Germinal center (tissue), 1 donor: ENCODE data around the gene CCDC154.

Source experiments
- DNase-seq: peaks from one replicate; pipeline ENCODE4 v3.0.0; 2012; ENCODE audit warnings: mixed read lengths, low spot score

The CCDC154 gene

DNA sequence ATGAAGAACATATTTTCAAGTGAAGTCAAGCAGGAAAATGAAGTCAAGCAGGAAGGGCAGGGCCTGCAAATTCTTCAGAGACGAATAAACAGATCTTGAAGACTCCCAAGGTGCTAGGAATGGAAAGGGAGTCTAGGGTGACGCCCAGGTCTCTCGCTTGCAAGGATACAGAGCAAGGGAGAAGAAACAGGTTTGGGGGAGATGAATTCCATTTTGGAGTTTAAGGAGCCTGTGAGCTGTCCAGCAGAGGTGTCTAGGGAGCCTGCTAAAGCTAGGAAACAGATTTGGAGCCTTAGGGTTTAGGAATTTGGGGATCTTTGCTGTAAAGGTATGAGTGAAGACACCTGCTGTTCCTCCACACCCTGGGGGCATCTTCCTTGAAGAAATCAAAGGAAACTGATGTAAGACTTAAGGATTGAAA lies 27.8 kb downstream of the CCDC154 start:
- no peak for DNase-seq

DNA sequence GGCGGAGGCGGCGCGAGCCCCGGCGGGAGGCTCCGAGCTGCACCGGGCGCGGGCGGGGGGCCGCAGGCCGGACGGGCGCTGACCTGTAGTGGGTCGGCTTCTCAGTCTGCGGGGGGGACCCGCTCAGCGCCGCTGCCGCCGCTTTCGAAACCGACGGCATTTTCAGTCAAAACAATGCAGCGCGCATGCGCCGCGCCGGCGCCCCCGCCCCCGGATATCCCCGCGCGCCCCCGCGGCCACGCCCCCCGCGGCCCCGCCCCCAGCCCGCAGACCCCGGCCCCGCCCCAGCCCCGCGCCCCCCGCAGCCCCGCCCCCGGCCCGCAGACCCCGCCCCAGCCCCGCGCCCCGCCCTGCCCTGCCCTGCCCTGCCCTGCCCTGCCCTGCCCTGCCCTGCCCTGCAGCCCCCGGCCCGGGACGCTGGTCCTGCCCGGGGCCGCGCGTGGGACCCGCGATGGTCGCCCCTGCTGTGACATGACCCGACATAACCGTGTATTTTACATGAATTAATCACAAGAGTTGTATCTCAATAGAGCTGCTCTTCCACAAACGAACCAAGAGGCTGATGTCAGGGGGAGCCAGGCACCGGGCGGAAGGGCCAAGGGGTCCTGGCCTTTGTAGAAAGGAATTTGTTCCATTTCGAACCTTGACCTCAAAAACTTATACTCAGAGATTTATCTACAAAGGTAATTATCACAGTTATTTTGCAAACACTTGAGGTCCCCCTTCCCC lies 29.7 kb downstream of the CCDC154 start, which contains the start of gene UNKL:
TSS of gene UNKL (minus strand) at position 173 of the 729 bp plus-strand sequence. CDS start at position 160, 13 bp downstream.
- peak; percentile 92 for DNase-seq

- peak; percentile 80 for DNase-seq
Measured at GRCh38 chr16:1413684-1414531, 30.4 kb downstream of the CCDC154 start.

DNA sequence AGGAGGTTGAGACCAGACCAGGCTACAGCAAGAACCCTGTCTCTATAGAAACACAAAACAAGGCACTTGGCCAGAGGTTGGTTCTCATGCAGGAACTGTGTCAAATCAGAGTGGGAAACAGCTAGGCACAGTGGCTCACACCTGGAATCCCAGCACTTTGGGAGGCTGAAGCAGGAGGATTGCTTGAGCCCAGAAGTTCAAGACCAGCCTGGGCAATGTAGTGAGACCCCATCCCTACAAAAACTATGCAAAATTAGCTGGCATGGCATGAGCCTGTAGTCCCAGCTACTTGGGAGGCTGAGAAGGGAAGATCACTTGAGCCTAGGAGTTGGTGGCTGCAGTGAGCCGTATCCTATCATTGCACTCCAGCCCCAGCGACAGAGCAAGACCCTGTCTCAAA lies 31.5 kb downstream of the CCDC154 start:
- no peak for DNase-seq

- peak; percentile 96 for DNase-seq
Measured at GRCh38 chr16:1408171-1408837, 36.1 kb downstream of the CCDC154 start.

DNA sequence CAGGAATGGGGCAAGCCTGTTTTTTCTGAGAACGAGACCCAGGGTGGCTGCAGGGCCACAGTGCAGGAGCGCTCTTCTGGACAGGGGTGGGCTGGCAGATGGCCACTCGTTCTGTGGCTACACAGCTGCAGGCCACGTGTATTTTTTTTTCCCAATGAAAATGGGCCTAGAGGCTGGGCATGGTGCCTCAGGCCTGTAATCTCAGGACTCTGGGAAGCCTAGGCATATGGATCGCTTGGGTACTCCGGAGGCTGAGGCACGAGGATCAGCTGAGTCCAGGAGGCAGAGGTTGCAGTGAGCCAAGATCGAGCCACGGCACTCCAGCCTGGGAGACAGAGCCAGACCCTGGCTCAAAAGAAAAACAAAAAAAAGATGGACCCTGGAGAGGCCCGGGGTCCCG lies 36.6 kb downstream of the CCDC154 start:
- DNase-seq: no peak

DNA sequence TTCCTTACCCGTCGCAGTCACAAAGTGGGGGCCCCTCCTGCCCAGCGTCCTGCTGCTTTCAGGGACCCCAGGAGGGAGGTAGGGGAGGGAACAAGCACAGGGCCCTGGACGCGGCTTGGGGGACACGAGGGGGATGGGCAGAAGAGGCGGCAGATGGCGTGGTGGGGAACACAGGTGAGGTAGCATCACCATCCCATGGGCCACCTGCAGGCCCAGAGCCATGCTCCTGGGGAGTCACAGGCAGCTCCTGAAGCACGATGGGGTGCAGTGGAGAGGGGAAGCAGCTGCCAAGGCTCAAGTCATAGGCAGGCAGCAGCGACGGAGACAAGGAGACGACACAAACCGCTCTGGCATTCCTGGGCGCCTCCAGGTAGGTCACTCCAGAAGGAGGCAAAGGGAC lies 40.6 kb downstream of the CCDC154 start:
- no peak for DNase-seq

GRCh38 chr16:1403036-1403435 lies 41.3 kb downstream of the CCDC154 start:
- DNase-seq: no peak

- no peak for DNase-seq
Measured at GRCh38 chr16:1401758-1402154, 42.6 kb downstream of the CCDC154 start.

DNA sequence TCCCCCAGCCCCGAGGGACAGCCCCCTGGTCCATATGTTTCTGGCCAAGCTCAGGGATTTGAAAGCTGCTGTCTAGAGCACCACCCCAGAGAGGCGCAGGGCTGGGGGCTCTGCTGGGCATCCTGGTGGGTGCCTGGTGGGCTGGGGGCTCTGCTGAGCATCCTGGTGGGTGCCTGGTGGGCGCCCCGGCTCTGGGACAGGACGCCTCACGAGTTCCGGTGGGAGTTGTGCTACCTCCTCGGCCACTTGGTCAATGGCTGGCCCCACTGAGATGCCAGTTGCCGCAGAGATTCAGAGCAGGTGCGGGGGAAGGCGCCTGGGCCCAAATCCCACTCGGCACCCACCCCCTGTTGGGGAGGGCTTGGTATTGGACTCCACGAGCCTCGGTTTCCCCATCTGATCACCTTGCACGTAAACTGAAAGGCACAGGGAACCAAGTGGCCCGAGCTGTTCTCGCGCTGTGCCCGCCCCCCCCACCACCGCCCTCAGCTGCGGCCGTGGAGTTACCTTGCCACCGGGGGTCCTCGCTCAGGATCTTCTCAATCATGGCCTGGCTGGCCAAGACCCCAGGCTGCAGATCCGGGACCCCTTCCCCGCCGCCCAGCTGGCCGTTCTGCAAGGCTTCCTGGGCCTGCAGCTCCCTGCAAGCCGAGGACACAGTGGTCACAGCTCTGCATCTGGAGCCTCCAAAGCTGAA lies 43.1 kb downstream of the CCDC154 start:
- DNase-seq: no peak

DNA sequence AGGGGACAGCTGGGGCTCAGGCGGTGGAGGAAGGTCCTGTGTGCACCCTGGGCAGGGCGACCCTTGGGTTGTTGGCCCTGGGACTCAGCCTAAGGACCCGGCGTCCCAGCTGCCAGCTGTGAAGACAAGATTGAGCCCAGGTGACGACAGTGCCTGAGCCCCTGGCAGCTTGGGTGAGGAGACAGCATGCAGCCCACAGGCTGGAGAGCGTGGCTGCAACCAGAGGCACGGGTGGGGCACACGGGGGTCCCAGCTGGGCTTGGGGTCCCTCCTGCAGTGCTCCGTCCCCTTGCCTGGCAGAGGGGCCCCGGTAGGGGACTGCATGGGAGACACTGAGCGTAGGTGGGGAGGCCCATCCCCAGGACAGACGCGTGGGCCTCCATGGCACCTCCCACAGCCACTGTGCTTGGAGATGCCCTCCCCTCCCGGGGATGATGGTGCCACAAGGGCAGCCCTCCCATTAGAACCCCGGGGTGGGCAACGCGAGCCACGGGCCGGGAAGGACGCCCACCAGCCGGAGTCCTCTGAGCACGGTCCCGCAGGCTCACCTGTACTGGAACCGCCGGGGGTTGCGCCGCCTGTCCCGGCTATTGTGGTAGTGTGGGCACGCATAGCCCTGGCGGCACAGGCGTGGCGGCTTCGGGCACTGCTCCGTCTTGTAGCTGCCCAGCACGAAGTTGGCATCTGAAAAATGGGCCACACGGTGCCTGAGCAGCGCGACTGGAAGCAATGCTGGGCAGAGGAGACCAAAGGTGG lies 45.4 kb downstream of the CCDC154 start:
- DNase-seq: no peak

- no peak for DNase-seq
Measured at GRCh38 chr16:1398351-1398750, 46.0 kb downstream of the CCDC154 start.

GRCh38 chr16:1397779-1398178 lies 46.6 kb downstream of the CCDC154 start:
- DNase-seq: no peak

DNA sequence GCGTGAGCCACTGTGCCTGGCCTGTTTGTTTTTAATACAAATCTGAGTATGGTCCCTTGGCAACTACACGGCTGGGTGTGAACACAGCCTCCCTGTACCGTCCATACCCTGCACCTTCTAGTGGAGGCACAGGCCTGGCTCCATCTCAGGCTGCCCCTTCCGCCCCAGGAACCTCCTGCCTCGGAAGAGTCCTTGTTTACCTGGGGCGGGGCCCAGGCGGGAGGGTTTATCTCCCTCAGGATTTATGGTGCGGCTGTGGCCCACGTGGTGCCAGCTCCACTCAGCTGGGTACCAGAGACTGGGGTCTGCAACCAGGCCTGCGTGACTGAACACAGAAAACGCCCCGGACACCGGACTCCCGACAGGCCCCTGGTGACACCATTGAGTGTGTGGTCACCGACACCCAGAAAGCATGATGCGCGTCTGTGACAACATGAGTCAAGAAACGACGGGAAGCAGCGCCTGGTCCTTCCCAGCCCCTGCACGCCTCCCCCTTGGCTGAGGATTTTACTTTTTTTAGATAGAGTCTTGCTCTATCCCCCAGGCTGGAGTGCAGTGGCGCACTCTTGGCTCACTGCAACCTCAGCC lies 48.8 kb downstream of the CCDC154 start:
- DNase-seq: no peak

- no peak for DNase-seq
Measured at GRCh38 chr16:1394367-1394951, 49.9 kb downstream of the CCDC154 start.

- DNase-seq: no peak
Measured at GRCh38 chr16:1393613-1394176, 50.7 kb downstream of the CCDC154 start.

DNA sequence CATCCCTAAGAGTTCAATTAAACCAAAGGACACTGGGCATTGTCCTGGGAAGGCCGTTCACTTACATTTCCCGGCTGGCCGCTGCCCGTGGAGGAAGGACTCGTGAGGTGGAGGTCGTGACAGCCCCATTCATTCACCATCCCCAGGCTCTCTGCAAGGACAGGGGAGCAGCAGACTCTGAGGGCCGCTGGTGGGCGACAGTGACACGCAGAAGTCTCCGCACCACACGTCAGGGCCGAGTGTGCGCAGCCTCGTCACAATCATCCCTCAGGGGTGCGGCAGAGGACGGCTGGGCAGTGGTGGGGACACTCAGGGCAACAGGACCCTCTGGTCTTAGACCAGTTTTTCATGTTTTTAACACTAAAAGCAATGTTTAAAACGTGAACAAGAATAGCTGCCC lies 51.5 kb downstream of the CCDC154 start:
- DNase-seq: no peak

- DNase-seq: no peak
Measured at GRCh38 chr16:1390239-1390779, 54.0 kb downstream of the CCDC154 start.

DNA sequence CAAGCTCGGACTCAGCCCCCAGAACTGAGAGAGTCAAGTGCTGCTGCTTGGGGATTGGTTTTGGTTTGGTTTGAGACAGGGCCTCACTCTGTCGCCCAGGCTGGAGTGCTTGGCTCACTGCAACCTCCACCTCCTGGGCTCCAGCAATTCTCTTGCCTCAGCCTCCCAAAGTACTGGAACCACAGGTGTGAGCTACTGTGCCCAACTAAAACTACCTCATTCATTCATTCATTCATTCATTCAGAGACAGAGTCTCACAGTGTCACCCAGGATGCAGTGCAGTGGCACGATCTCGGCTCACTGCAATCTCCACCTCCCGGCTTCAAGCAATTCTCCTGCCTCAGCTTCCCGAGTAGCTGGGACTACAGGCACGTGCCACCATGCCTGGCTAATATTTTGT lies 54.6 kb downstream of the CCDC154 start:
- no peak for DNase-seq

- no peak for DNase-seq
Measured at GRCh38 chr16:1387331-1387730, 57.0 kb downstream of the CCDC154 start.
